IPS DF 4.7 (cell line): Measurements from ENCODE around the gene MMP28.
"Not testable (repeated sequence)": the region's sequence is repeated elsewhere in the genome, so short reads cannot be mapped to it uniquely, and the experiment has no call there.

ENCODE experiments used
- DNase-seq: peaks from one replicate; pipeline ENCODE4 v3.0.0-alpha.2; 2013; ENCODE audit warnings: low spot score; ENCODE audit errors: extremely low read depth

Gene MMP28

DNA sequence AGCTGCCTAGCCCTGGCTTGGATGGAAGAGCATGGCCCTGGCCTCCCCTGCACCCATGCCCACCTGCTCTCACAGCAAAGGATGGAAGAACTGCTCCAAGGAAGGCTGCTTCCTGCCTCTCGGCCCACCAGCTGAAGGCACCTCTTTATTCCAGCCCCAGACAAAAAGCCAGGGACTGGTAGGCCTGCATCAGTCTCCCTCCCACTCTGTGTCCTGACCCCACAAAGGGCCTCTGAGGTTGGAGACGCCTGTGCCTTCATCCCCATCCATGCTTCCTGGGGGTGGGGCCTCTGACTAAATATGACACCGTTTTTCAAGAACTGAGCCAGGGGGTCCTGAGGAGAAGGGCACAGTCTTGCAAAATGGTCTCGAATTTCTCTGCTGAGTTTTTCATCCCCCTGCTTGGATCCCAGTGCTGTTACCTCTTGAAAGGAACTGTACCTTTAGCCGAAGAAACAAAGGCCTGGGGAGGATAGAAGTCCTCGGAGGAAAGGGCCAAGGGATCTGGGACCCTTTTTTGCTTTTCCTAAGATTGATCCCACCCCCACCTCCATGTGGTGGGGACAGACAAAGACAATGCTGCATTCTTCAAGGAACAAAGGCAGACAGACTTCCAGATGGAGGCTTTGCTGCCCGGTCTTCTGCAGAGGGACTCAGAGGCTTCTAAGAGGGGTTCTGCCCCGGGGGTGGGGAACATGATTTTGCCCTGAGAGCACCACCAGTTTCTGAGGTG, 29.5 kb downstream of the MMP28 start:
- DNase-seq, result no peak

- DNase-seq, result no peak
Observed at GRCh38 chr17:35765086-35765710, 30.2 kb downstream of the MMP28 start.

GRCh38 chr17:35764123-35764991, 31.1 kb downstream of the MMP28 start:
- DNase-seq, result no peak

DNA sequence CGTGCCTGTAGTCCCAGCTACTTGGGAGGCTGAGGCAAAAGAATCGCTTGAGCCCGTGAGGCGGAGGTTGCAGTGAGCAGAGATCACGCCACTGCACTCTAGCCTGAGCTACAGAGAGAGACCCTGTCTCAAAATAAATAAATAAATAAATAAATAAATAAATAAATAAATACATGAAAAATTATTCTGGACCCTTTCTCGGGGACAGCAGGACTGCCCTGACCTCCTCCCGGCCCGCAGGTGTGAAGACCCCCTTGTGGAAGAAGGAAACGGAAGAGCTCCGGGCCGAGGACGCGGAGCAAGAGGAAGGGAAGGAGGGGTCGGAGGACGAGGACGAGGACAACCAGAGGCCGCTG, 31.7 kb downstream of the MMP28 start:
- no peak for DNase-seq

- DNase-seq, result no peak
Observed at GRCh38 chr17:35761601-35762000, 33.8 kb downstream of the MMP28 start.

- DNase-seq, result no peak
Observed at GRCh38 chr17:35760587-35760986, 34.9 kb downstream of the MMP28 start, which contains the start of gene C17orf50. Gene C17orf50, plus strand, starts transcription at chr17:35760887. Its CDS starts 55 bp downstream, at chr17:35760942.

- no peak for DNase-seq
Observed at GRCh38 chr17:35757243-35757642, 38.2 kb downstream of the MMP28 start.

GRCh38 chr17:35752945-35753764, 42.3 kb downstream of the MMP28 start, which contains the start of gene GAS2L2:
Gene GAS2L2, minus strand, starts transcription at chr17:35753239. Its CDS starts 389 bp downstream, at chr17:35752850.
- no peak for DNase-seq

DNA sequence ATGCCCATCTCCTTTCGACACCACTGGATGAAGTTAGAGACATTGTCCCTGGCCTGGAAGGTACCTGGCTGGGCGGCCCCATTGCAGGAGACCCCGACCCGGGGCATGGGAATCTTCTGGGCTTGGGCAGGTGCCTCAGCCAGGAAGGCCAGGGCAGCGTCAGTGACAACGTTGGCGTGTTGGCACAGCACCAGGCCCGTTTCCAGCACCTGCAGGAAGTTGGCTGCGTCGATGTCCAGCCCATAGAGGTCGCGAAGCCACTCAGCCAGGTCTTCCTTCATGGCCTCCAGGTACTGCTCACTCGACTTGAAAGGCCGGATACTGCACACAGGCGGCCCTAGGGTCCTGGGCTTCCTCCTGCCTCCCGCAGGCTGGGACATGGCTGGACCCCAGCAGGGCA, 43.0 kb downstream of the MMP28 start:
- no peak for DNase-seq

- DNase-seq, result not testable (repeated sequence)
Observed at GRCh38 chr17:35751541-35751940, 43.9 kb downstream of the MMP28 start.

- no peak for DNase-seq
Observed at GRCh38 chr17:35750526-35751395, 44.7 kb downstream of the MMP28 start.

- no peak for DNase-seq
Observed at GRCh38 chr17:35749560-35750412, 45.7 kb downstream of the MMP28 start.

- DNase-seq, result no peak
Observed at GRCh38 chr17:35748979-35749378, 46.5 kb downstream of the MMP28 start.

GRCh38 chr17:35748341-35748841, 47.0 kb downstream of the MMP28 start:
- no peak for DNase-seq

DNA sequence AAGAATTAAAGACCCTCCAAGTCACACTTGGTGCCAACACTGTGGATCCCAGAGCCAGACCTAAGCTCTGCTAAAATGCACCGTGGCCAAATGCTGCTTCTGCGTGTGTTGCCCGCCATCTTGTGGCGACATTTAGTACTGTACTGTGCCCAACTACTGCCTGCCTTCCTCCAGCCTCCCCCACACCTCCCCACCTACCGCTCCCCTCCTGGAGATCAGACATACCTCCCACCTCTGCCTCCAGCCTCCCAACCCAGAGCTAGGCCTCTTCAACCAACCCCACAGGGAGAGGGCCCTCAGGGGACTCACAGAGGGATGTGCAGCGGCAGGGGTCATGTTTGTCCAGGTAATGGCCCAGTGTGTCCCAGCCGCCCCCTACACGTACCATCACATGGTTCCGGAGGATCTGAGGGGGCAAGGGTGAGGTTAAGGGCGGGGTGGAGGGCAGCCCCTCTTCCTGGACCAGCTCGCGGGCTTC, 47.9 kb downstream of the MMP28 start:
- DNase-seq, result no peak

DNA sequence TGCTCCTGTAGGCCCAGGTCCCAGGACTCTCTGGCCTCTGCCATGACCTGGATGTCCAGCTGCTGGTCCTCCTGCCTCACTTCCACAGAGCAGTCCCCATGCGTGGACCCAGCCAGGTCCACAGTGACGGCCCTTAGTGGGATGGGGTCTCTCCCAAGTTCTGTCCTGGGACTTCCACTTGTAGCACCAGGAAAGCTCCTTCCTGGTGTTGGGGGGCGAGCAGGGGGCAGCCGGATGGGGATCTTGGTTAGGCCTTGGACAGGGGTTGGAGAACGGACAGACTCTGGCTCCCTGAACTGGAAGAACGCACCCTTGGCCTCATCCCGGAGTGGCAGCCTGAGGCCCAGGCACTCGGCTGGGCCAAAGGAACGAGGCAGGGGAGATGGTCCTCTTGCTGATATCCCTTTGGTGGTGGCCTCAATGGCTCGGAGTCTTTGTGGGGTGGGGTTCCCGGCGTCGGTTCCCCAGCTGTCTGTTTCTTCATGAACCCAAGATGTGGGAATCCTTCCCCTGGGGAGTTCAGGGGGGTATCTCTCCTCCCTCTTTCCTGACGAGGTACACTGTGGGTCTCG, 49.6 kb downstream of the MMP28 start:
- no peak for DNase-seq

GRCh38 chr17:35745246-35745645, 50.2 kb downstream of the MMP28 start:
- DNase-seq, result no peak

DNA sequence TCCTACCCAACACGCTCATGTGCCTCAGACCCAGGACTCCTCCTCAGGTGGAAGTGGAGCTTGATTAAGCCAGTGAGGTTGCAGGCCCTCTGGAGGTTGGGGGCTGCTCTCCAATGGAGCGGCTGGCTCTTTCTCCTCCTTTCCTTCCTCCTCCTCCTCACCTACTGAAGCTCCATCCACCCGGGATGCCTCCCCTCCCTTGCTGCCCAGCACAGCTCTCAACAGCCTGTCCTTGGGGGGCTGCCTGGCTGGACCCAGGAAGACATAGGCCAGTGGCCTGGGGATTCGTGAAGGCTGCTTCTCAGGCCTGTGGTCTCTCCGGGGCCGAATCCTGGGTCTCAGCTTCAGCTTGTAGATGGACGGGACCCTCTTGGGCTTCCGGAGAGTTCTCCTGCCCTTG, 50.6 kb downstream of the MMP28 start:
- DNase-seq, result no peak
